Peyer's patch (tissue), 4 donors: ENCODE measurements around the gene MAN1A1. TPM values are rescaled to one million over a fixed set of nuclear protein-coding genes. Genes with fewer than 3 reads are reported as not detected.
"Not testable (repeated sequence)": the region's sequence is repeated elsewhere in the genome, so short reads cannot be mapped to it uniquely, and the experiment has no call there.

Experiments
- DNase-seq, 3 donors: peaks; one replicate each; pipeline ENCODE4 v3.0.0-alpha.2; 2017 to 2019
- H3K27ac ChIP-seq, 4 donors: fragments of 200-600 bp; sonication (generic); one replicate each; pipeline ENCODE4 v1.5.1; 2016 to 2019
- H3K27me3 ChIP-seq, 2 donors: fragments of 200-600 bp; sonication (generic); one replicate each; pipeline ENCODE4 v1.5.1; 2019
- H3K36me3 ChIP-seq, 3 donors: fragments of 200-600 bp; sonication (generic); one replicate each; pipeline ENCODE4 v1.5.1; 2016 to 2019
- H3K4me1 ChIP-seq, 4 donors: fragments of 200-600 bp; sonication (generic); one replicate each; pipeline ENCODE4 v1.5.1; 2016 to 2019
- H3K4me3 ChIP-seq, 4 donors: fragments of 200-600 bp; sonication (generic); 1 replicate in 3 of 4; 2 replicates in 1 of 4; pipeline ENCODE4 v1.5.1; 2016 to 2019; ENCODE audit warnings: mild to moderate bottlenecking in 1 of 4
- H3K9me3 ChIP-seq, 4 donors: fragments of 200-600 bp; sonication (generic); one replicate each; pipeline ENCODE4 v1.5.1; 2016 to 2019; ENCODE audit warnings: mild to moderate bottlenecking in 1 of 4
- POLR2A ChIP-seq, 2 donors: fragments of 450-650 bp; IDR thresholded peaks; one replicate each; pipeline ENCODE4 v1.5.1; 2017; ENCODE audit warnings: antibody characterized with exemption in 2 of 2, mild to moderate bottlenecking in 2 of 2, moderate library complexity in 2 of 2
- total RNA-seq, 4 donors: library from RNA; depleted of rRNA; stranded (reverse); fragments of >200 nt; gene quantifications; one replicate each; pipeline ENCODE4 v1.1.0, GENCODE V29; 2016
- TF ChIP-seq, protein P1 (sequence below), 6 experiments: fragments of 450-650 bp in 4 of 6; fragments of 200-600 bp in 2 of 6; sonication (generic) in 1 of 6; IDR thresholded peaks; one replicate each; pipeline ENCODE4 v1.5.1; 2017 to 2019; ENCODE audit warnings: antibody characterized with exemption in 6 of 6, mild to moderate bottlenecking in 3 of 6, moderate library complexity in 1 of 6

Gene MAN1A1
- total RNA-seq, 4 donors from 2014 or later: 43.7 to 158 (median 103) TPM

DNA sequence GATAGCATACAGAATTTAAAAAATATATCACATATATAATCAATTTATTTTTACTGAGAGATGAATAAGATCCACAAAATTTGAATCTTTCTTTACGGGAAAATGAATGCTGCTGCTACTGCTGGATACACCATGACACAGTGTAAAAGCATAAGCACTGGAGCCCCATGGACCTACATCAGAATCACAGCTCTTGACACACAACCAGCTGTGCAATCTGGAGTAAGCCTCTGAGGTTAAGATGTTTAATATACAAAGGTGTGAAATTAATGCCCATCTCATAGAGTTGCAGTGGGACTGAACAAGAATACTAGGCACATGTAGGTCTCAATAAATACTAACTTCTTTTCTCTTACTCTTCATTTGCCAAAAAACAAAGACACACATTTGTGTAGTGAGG is 48.1 kb downstream of the MAN1A1 start:
- no peak overlapping the region for H3K27ac ChIP-seq
- H3K4me1 ChIP-seq: peaks cover 0 to 3% (median 0%) of the 10 kb centered on the region in 4 donors
- H3K27me3 ChIP-seq: no peaks in the 10 kb centered on the region
- DNase-seq: no peak
- H3K4me3 ChIP-seq: no peak overlapping the region
- H3K9me3 ChIP-seq: no peaks in the 10 kb centered on the region
- TF ChIP-seq, protein P1, sequence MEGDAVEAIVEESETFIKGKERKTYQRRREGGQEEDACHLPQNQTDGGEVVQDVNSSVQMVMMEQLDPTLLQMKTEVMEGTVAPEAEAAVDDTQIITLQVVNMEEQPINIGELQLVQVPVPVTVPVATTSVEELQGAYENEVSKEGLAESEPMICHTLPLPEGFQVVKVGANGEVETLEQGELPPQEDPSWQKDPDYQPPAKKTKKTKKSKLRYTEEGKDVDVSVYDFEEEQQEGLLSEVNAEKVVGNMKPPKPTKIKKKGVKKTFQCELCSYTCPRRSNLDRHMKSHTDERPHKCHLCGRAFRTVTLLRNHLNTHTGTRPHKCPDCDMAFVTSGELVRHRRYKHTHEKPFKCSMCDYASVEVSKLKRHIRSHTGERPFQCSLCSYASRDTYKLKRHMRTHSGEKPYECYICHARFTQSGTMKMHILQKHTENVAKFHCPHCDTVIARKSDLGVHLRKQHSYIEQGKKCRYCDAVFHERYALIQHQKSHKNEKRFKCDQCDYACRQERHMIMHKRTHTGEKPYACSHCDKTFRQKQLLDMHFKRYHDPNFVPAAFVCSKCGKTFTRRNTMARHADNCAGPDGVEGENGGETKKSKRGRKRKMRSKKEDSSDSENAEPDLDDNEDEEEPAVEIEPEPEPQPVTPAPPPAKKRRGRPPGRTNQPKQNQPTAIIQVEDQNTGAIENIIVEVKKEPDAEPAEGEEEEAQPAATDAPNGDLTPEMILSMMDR (IDR thresholded peaks at IDR 0.05): no peak
- no peak for TF ChIP-seq POLR2A (IDR thresholded peaks at IDR 0.05)
- peaks cover 0 to 17% (median 0%) of the 10 kb centered on the region in 3 donors for H3K36me3 ChIP-seq

DNA sequence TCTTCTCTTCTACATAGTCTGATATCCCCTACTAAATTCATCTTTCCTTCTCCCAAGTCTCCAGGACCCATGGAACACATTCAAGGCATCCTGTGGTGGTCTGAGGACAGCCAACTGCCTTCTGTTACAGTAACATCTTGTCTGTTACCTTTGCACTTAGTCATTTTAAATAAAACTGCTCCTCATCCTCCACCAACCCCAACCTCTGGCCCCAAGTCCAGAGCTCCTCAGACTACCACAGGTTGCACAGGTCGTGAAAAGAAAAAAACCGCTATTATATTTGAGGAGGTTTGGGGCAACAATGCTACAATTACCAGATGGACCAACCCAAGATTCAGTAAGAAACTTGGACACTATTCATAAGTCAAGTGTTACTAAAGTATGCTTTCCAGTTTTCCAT is 49.9 kb downstream of the MAN1A1 start:
- no peak for TF ChIP-seq POLR2A (IDR thresholded peaks at IDR 0.05)
- TF ChIP-seq, protein P1 (IDR thresholded peaks at IDR 0.05): no peak
- DNase-seq: no peak
- H3K9me3 ChIP-seq: no peaks in the 10 kb centered on the region
- peaks cover 0 to 7% (median 0%) of the 10 kb centered on the region in 4 donors for H3K4me1 ChIP-seq
- H3K4me3 ChIP-seq: no peak overlapping the region
- H3K27me3 ChIP-seq: no peaks in the 10 kb centered on the region
- H3K36me3 ChIP-seq: peaks cover 0 to 5% (median 0%) of the 10 kb centered on the region in 3 donors
- no peak overlapping the region for H3K27ac ChIP-seq

DNA sequence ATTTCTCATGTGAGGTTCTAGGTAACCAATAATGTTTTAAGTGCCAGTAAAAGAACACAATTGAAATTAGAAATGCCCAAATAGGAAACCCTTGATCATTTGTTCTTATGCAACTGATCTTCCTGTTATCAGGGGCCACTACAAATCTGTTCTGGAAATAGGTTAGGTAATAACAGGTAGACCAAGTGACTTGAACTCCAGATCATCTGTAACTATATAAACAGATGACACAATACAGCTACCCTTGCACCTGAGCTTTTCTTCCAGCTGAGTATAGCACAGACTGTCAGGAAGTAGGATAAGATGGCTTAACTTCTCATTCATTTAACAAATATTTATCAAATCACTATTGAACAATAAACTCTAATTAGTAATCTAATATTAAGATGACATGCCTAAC is 52.5 kb downstream of the MAN1A1 start:
- peaks cover 0 to 5% (median 0%) of the 10 kb centered on the region in 3 donors for H3K36me3 ChIP-seq
- no peak overlapping the region for H3K27ac ChIP-seq
- no peak overlapping the region for H3K4me3 ChIP-seq
- DNase-seq: no peak
- no peaks in the 10 kb centered on the region for H3K9me3 ChIP-seq
- H3K27me3 ChIP-seq: no peaks in the 10 kb centered on the region
- peaks cover 0 to 7% (median 0%) of the 10 kb centered on the region in 4 donors for H3K4me1 ChIP-seq
- TF ChIP-seq, protein P1 (IDR thresholded peaks at IDR 0.05): no peak
- TF ChIP-seq POLR2A (IDR thresholded peaks at IDR 0.05): no peak

DNA sequence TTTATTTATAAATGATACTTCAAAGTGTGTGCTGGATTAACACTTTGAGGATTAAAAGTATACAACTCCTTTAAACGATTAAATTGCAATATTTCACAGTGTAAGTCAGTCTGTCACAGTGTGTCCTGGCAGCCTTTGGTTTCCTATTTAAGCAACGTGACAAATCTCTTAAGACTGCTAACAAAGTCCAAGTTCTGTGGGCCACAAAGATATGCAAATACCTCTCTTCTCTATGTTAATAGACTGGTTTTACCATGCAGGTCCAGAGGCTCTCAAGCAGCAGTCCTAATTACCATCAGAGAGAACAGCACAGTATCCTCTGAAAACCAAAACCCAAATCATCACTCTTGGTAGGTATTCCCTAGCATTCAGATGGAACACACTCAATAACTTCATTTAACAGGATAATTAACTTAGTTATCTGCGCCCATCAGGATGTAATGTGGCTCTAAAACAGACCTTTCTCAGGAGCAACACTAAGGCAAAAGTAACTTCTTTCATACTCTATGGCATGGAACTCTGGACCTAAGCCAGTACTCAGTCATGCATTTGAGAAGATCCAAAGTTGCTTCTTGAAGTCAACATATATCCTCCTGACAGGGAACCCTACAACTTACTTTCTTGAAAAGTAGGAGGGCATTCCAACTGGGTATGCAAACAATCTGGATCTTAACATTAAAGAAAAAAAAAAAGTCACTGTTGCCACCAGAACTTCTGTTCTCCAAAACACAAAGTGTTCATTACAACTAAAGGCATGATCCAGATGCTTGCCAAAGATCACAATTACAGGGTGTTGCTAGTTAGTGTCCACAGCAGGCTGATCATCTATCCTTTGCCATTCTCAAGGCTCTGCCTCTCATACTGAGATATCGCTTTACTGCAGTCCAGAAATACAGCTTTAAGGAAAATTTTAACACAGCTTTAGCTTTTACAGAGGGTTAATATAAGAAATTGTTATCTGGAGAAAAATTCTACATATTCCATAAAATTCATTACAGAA is 53.2 kb downstream of the MAN1A1 start:
- Histone ChIP-seq H3K4me1 (peaks cover 0 to 7% (median 0%) of the 10 kb centered on the region in 4 donors), H3K27me3 (no peaks in the 10 kb centered on the region), H3K4me3 (no peak overlapping the region), H3K36me3 (peaks cover 0 to 2% (median 0%) of the 10 kb centered on the region in 3 donors), H3K27ac (no peak overlapping the region), H3K9me3 (no peaks in the 10 kb centered on the region)
- TF ChIP-seq, protein P1 (IDR thresholded peaks at IDR 0.05): no peak
- no peak for TF ChIP-seq POLR2A (IDR thresholded peaks at IDR 0.05)
- DNase-seq: no peak

DNA sequence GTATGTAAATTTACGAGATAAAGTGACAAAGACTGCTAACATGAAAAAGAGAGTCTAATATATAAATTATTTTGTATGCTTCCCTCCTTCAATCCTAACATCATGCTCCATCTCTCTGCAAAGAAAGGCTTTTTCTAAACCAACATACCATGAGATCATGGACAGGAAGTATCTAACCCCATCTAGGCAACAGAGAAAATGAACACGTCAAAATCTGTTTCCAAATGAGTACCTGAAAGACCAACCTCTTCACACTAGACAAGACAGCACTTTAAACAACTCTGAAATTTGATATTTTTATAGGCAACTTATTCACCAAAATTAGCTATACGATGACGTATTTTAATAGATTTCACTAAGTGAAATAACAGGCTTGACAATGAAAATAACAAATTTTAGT is 54.6 kb downstream of the MAN1A1 start:
- no peak overlapping the region for H3K4me3 ChIP-seq

DNA sequence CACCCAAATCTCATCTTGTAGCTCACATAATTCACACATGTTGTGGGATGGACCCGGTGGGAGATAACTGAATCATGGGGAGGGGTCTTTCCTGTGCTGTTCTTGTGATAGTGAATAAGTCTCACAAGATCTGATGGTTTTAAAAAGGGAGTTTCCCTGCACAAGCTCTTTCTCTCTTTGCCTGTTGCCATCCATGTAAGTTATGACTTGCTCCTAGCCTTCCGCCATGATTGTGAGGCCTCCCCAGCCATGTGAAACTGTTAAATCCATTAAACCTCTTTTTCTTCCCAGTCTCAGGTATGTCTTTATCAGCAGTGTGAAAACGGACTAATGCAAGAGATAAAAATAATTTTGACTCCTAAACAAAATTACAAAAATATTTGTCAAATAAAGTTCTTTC is 58.5 kb downstream of the MAN1A1 start:
- H3K27me3 ChIP-seq, H3K4me1 ChIP-seq, H3K9me3 ChIP-seq, DNase-seq, H3K36me3 ChIP-seq, H3K27ac ChIP-seq, H3K4me3 ChIP-seq: not testable (repeated sequence)

More for the DNA sequence above, 54.6 kb downstream of the MAN1A1 start:
- DNase-seq: no peak
- Histone ChIP-seq H3K4me1 (peaks cover 0 to 7% (median 0%) of the 10 kb centered on the region in 4 donors), H3K27me3 (no peaks in the 10 kb centered on the region), H3K27ac (no peak overlapping the region), H3K9me3 (no peaks in the 10 kb centered on the region), H3K36me3 (no peaks in the 10 kb centered on the region)
- TF ChIP-seq, protein P1 (IDR thresholded peaks at IDR 0.05): no peak
- TF ChIP-seq POLR2A (IDR thresholded peaks at IDR 0.05): no peak
